Breast epithelium (tissue), 3 donors: ENCODE results near the gene OXSR1.

Experiments used
- POLR2A ChIP-seq: fragments of 450-650 bp; IDR thresholded peaks from one replicate; pipeline ENCODE4 v1.6.1; 2016; ENCODE audit warnings: antibody characterized with exemption, mild to moderate bottlenecking, moderate library complexity
- TF ChIP-seq, protein P1 (sequence below), 3 donors: fragments of 450-650 bp; IDR thresholded peaks; one replicate each; pipeline ENCODE4 v1.5.1; 2016 to 2017; ENCODE audit warnings: antibody characterized with exemption in 3 of 3, mild to moderate bottlenecking in 3 of 3, moderate library complexity in 3 of 3

DNA sequence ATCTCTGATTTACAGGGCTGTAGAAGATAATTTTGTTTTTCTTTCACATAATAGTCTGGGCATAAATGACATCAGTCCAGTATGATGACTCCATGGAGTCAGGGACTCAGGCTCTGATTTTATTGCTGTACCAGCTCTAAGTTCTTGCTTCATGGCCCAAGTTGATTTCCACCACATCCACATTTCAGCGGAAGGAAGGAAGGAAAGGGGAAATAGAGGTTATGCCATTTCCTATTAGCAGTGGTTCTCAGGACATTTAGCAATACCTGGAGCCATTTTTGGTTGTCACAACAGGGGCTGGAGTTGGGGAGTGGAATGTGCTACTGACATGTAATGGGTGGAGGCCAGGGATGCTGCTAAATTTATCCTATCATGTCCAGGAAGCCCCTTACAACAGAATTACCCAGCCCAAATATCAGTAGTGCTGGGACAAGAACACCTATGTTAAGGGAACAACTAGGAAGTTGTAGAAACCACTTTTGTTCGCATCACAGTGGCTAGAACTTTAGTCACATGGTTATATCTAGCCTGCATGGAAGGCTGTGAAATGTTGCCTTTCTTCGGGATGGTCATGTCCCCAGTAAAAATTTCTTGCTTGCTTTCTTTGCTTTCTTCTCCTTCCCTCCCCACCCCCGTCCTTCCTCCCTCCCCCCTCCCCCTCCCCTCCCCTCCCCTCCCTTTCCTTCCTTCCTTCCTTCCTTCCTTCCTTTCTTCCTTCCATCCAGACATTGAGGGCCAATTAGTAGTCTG is 42.1 kb downstream of the OXSR1 start:
- TF ChIP-seq, protein P1, sequence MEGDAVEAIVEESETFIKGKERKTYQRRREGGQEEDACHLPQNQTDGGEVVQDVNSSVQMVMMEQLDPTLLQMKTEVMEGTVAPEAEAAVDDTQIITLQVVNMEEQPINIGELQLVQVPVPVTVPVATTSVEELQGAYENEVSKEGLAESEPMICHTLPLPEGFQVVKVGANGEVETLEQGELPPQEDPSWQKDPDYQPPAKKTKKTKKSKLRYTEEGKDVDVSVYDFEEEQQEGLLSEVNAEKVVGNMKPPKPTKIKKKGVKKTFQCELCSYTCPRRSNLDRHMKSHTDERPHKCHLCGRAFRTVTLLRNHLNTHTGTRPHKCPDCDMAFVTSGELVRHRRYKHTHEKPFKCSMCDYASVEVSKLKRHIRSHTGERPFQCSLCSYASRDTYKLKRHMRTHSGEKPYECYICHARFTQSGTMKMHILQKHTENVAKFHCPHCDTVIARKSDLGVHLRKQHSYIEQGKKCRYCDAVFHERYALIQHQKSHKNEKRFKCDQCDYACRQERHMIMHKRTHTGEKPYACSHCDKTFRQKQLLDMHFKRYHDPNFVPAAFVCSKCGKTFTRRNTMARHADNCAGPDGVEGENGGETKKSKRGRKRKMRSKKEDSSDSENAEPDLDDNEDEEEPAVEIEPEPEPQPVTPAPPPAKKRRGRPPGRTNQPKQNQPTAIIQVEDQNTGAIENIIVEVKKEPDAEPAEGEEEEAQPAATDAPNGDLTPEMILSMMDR (IDR thresholded peaks at IDR 0.05), result no peak
- TF ChIP-seq POLR2A, result no peak
